Activated CD4-positive, alpha-beta T cell treated with anti-CD3 and anti-CD28 coated beads for 4 hours (primary cell): ENCODE data around the gene DIAPH3.

Experiments used
- DNase-seq, 2 donors: peaks; one replicate each; pipeline ENCODE4 v3.0.0-alpha.2; 2020

Gene DIAPH3

GRCh38 chr13:59660582-59660981 is 503.1 kb downstream of the DIAPH3 start:
- no peak for DNase-seq

- DNase-seq, result no peak
Measured at GRCh38 chr13:59659981-59660380, 503.7 kb downstream of the DIAPH3 start.

- DNase-seq, result no peak
Measured at GRCh38 chr13:59658738-59659330, 504.9 kb downstream of the DIAPH3 start.

GRCh38 chr13:59658027-59658737 is 505.5 kb downstream of the DIAPH3 start:
- DNase-seq, result no peak

- no peak for DNase-seq
Measured at GRCh38 chr13:59653916-59654315, 509.8 kb downstream of the DIAPH3 start.

- DNase-seq, result no peak
Measured at GRCh38 chr13:59651479-59651878, 512.2 kb downstream of the DIAPH3 start.

GRCh38 chr13:59643906-59644626 is 519.7 kb downstream of the DIAPH3 start:
- DNase-seq, result no peak

- DNase-seq, result no peak
Measured at GRCh38 chr13:59643364-59643841, 520.3 kb downstream of the DIAPH3 start.

- no peak for DNase-seq
Measured at GRCh38 chr13:59641817-59642216, 521.9 kb downstream of the DIAPH3 start.

- DNase-seq, result no peak
Measured at GRCh38 chr13:59641261-59641660, 522.5 kb downstream of the DIAPH3 start.

GRCh38 chr13:59638404-59638803 is 525.3 kb downstream of the DIAPH3 start:
- no peak for DNase-seq

- DNase-seq, result no peak
Measured at GRCh38 chr13:59635589-59635988, 528.1 kb downstream of the DIAPH3 start.

- DNase-seq, result no peak
Measured at GRCh38 chr13:59633290-59633689, 530.4 kb downstream of the DIAPH3 start.

- DNase-seq, result no peak
Measured at GRCh38 chr13:59631271-59631670, 532.5 kb downstream of the DIAPH3 start.

- no peak for DNase-seq
Measured at GRCh38 chr13:59625111-59625510, 538.6 kb downstream of the DIAPH3 start.

GRCh38 chr13:59623206-59623915 is 540.4 kb downstream of the DIAPH3 start:
- no peak for DNase-seq

GRCh38 chr13:59621773-59622172 is 542.0 kb downstream of the DIAPH3 start:
- no peak for DNase-seq
